HFFc6 (cell line): Measurements from ENCODE around the gene SIM1. TPM values are rescaled to one million over a fixed set of nuclear protein-coding genes. Genes with fewer than 3 reads are reported as not detected.

ENCODE experiments used
- DNase-seq: peaks from one replicate; pipeline ENCODE4 v3.0.0-alpha.2; 2018
- H3K27ac Mint-ChIP-seq: 2 replicates; pipeline ENCODE4 v1.8.0; 2020; ENCODE audit warnings: mild to moderate bottlenecking, mixed read lengths
- H3K27me3 Mint-ChIP-seq: 2 replicates; pipeline ENCODE4 v1.8.0; 2021; ENCODE audit warnings: mild to moderate bottlenecking, moderate library complexity, mixed read lengths; ENCODE audit not compliant: insufficient read depth
- H3K36me3 Mint-ChIP-seq: 2 replicates; pipeline ENCODE4 v1.8.0; 2021; ENCODE audit warnings: low read depth, mixed read lengths
- H3K4me1 Mint-ChIP-seq: 2 replicates; pipeline ENCODE4 v1.8.0; 2020; ENCODE audit warnings: low read depth, mixed read lengths
- H3K4me3 Mint-ChIP-seq: 2 replicates; pipeline ENCODE4 v1.8.0; 2020; ENCODE audit warnings: mild to moderate bottlenecking, moderate library complexity, mixed read lengths
- H3K9me3 Mint-ChIP-seq: 2 replicates; pipeline ENCODE4 v1.8.0; 2020; ENCODE audit warnings: mild to moderate bottlenecking, mixed read lengths
- CTCF ChIP-seq: fragments of 200-600 bp; sonication (generic); IDR thresholded peaks from 2 replicates; pipeline ENCODE4 v1.5.0; 2021; ENCODE audit warnings: antibody characterized with exemption, mild to moderate bottlenecking
- total RNA-seq, 6 experiments: library from RNA; stranded (reverse); fragmentation: NEBNext Ultra II Directional; extraction: Animal tissue kit (Norgen Biotek cat#: 25700); gene quantifications; 2 replicates in 1 of 6; 3 replicates in 5 of 6; pipeline ENCODE4 v1.2.3, GENCODE V29; 2021

Gene SIM1
- total RNA-seq, 6 experiments from 2014 or later: 15.4 to 22.0 (median 18.2) TPM

DNA sequence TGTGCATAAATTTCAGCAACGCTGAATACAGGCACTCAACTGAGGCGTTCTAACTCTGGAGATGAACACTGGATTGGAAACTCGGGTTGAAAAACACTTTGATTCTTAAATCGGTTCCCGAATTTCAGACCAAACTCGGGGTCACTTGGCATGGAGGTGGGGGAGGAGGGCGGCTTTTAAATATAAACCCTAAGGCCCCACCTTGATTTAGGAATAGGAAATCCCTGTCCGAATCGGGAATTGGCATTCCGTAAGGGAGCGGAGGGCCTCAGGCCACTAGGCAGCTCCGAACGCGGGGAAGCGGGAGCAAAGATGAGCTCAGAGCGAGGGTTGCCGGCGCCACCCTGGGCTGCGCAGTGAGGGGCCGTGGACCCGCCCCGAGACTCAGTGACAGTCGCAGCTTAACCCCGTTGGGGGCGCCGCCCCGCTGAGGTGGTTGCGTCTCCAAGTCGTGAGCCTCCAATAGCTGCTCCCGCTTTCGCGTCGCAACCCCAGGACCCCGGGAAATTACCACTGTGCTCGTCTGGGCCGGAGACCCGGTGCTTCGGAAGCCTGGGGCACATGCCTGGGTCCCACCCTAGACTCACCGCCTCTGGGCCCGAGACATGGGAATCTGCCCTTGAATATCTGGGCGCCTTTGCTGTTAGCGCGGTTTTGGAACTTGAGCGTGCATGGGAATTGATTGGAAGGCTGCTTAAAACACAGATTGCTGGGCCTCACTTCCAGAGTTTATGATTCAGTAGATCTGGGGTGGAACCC, 4.6 kb upstream of the SIM1 start:
- H3K4me1 Mint-ChIP-seq: peaks cover 50% of the 10 kb centered on the region
- no peak for DNase-seq
- no peak for TF ChIP-seq CTCF
- no peaks in the 10 kb centered on the region for H3K9me3 Mint-ChIP-seq
- no peaks in the 10 kb centered on the region for H3K36me3 Mint-ChIP-seq
- H3K27ac Mint-ChIP-seq: no peak overlapping the region
- H3K4me3 Mint-ChIP-seq: no peak overlapping the region
- H3K27me3 Mint-ChIP-seq: peaks cover 4% of the 10 kb centered on the region; the same call in 1 of the 2 replicates

DNA sequence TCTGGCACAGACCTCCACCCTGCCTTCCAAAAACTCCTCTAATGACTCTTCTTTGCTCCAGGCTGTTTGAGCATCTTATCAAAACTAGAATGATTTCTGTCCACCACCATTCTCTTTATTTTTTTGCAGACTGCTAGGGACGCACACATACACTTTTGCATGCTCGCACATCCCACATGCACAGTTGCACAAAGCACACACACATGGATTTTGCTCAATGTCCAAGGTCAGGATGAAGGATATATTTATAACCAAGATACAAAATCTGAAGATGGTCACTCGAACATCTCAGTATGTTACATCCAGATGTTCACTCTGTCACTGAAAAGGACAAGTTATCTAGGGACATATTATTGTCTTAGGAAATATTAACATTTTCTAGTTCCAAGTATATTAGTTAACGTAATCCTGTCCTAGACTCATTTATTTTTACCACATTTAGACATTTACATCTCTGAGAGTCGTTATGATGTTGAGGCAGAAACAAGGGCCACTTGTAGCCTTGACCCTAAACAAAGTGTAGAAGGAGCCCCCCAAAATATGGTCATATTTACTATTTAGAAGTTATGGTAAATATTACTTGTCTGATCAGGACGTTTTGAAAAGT, 3.4 kb upstream of the SIM1 start:
- H3K27me3 Mint-ChIP-seq: 0 out of 2 replicates have a peak, but pooled peaks cover 2% of the 10 kb centered on the region
- H3K9me3 Mint-ChIP-seq: no peaks in the 10 kb centered on the region
- TF ChIP-seq CTCF: no peak
- H3K36me3 Mint-ChIP-seq: peaks cover 9% of the 10 kb centered on the region
- H3K4me3 Mint-ChIP-seq: no peak overlapping the region
- no peak for DNase-seq
- H3K4me1 Mint-ChIP-seq: peaks cover 41% of the 10 kb centered on the region
- H3K27ac Mint-ChIP-seq: no peak overlapping the region

DNA sequence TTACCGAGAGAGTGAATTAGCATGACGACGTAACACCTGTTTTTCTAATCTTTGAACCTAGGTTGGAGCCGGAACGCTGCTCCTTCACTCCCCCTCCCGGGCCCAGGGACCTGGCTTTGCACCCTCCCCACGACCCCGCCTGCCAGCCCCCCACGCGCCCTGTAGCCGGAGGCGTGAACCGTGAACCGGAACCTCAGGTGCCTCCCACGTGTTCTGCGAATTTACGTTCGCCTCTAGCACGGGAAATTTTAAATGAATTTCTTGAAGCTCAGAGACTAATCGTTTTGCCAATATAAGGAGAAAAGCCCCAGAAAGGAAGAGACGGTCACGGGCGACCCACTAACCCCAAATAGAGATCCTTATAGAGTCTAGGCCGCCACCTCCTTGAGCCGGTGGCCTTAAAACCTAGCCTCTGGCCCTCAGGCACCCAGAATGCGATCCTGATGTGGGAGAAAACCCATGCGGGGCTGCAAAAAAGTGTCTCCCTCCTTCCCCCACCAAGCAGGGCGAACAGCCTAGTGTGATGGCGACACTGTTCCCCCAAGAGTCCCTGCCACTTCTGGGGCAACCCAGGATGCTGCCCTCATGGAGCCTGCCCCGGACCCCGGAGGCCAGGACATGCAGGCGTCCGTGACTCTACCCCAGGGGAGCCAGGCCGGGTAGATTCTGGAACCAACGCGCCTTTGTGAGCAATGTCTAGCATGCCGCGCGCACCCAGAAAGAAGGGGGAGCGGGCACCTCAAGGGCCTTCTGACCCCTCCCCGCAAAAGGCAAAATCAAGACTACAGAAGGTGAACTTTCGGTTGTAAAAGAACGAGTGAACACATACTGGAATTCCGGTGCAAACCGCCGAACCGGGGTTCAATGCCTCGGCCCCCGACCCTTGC, 2.7 kb upstream of the SIM1 start:
- no peak for TF ChIP-seq CTCF
- H3K4me3 Mint-ChIP-seq: no peak overlapping the region
- H3K27me3 Mint-ChIP-seq: 0 out of 2 replicates have a peak, but pooled peaks cover 2% of the 10 kb centered on the region
- H3K36me3 Mint-ChIP-seq: peaks cover 17% of the 10 kb centered on the region
- peaks cover 34% of the 10 kb centered on the region for H3K4me1 Mint-ChIP-seq
- no peaks in the 10 kb centered on the region for H3K9me3 Mint-ChIP-seq
- no peak for DNase-seq
- H3K27ac Mint-ChIP-seq: no peak overlapping the region

GRCh38 chr6:100466410-100467128, 1.8 kb upstream of the SIM1 start:
- no peak for TF ChIP-seq CTCF
- no peak for DNase-seq
- H3K36me3 Mint-ChIP-seq: peaks cover 25% of the 10 kb centered on the region
- H3K4me1 Mint-ChIP-seq: peaks cover 26% of the 10 kb centered on the region
- H3K27me3 Mint-ChIP-seq: 0 out of 2 replicates have a peak, but pooled peaks cover 2% of the 10 kb centered on the region
- H3K4me3 Mint-ChIP-seq: peak overlapping the region; percentile 96
- H3K9me3 Mint-ChIP-seq: no peaks in the 10 kb centered on the region
- peak overlapping the region; percentile 93 for H3K27ac Mint-ChIP-seq
